SK-N-MC (cell line): Measurements from ENCODE around the gene CDH23.

ENCODE experiments used
- EZH2 ChIP-seq: fragments of 200-600 bp; sonication (generic); IDR thresholded peaks from one replicate; pipeline ENCODE4 v1.6.1; 2017; ENCODE audit warnings: antibody characterized with exemption
- POLR2AphosphoS5 ChIP-seq: IDR thresholded peaks from 2 replicates; pipeline ENCODE4 v1.6.1; 2012; ENCODE audit warnings: mild to moderate bottlenecking, low read depth, low read length, borderline replicate concordance

GRCh38 chr10:71392791-71393781 lies 3.6 kb upstream of the CDH23 start:
- no peak for TF ChIP-seq EZH2
- no peak for TF ChIP-seq POLR2AphosphoS5
